ENCODE measurements around the gene RSPRY1. TPM values are rescaled to one million over a fixed set of nuclear protein-coding genes. Genes with fewer than 3 reads are reported as not detected.
"Not testable (repeated sequence)": the region's sequence is repeated elsewhere in the genome, so short reads cannot be mapped to it uniquely, and the experiment has no call there.

Gene RSPRY1
- total and polyA plus RNA-seq, 2 experiments from 2014 or later, result 39.1 to 42.7 TPM

DNA sequence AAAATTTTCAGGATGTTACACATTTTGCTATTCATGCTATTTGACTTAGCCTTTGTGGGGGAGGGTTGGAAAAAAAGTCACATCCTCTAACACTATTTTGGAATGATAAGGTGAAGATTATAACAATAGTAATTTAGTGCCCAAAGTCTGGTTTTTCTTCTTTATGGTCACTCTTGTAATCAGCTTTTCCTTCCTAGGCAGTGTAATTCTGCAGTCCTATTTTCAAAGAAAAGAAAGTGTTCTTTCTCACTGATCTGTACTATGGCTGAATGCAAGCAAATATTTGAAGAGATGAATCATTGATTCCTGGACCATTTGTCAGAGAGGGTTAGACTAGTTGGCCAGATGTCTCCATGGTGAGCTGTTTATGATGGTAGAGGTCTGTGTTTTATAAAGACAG is 8.4 kb downstream of the RSPRY1 start:
- Histone ChIP-seq H2AFZ (0 out of 2 replicates have a peak overlapping the region, but pooled peaks have one; percentile 11), H3K27me3 (replicated peaks; ENCODE audit: insufficient read depth) (no peaks in the 10 kb centered on the region), H3K9me2 (ENCODE audit: insufficient read depth) (no peaks in the 10 kb centered on the region), H3K27ac (peak overlapping the region; percentile 88), H3K4me3 (peak overlapping the region; percentile 62), H3K36me3 (ENCODE audit: low read depth) (no peaks in the 10 kb centered on the region), H3K4me2 (ENCODE audit: unreplicated experiment) (peak overlapping the region; percentile 87), H4K20me1 (ENCODE audit: insufficient read depth) (no peaks in the 10 kb centered on the region), H3K9me3 (ENCODE audit: low read depth) (no peaks in the 10 kb centered on the region), H3F3A (ENCODE audit: insufficient read depth) (peaks cover 50% of the 10 kb centered on the region), H3K9ac (peak overlapping the region; percentile 60), H3K79me2 (ENCODE audit: insufficient read depth) (peaks cover 93% of the 10 kb centered on the region), H3K4me1 (ENCODE audit: insufficient read depth) (peaks cover 70% of the 10 kb centered on the region)
- in situ Hi-C loops (cut with MboI), result no loop called here
- no peak for TF ChIP-seq EZH2phosphoT487 (IDR thresholded peaks at IDR 0.05; ENCODE audit: insufficient read depth, low read depth)
- no peak for TF ChIP-seq EZH2 (IDR thresholded peaks at IDR 0.05; ENCODE audit: insufficient read depth, poor library complexity, severe bottlenecking)
- peak; percentile 94 for DNase-seq

DNA sequence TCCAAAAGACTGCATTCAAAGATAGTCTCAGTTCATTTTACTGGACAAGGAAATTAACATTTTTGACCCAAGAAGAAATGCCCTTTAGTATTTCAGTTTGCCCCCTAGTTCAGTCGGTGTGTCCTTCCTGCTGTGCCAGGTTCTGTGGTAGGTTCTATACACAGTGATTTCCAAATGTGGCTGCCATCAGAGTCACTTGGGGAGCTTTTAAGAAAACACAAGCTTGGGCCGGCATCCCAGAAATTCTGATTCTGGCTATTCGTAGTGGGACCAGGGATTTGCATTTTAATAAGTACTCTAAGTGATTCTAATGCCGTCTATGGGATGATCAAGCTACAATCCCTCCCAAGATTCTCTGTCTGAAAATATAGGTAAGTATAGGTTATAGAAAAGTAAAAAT is 10.2 kb downstream of the RSPRY1 start:
- H2AFZ ChIP-seq, result no peak overlapping the region
- peaks cover 34% of the 10 kb centered on the region for H3F3A ChIP-seq (ENCODE audit: insufficient read depth)
- H3K27ac ChIP-seq, result no peak overlapping the region
- TF ChIP-seq EZH2 (IDR thresholded peaks at IDR 0.05; ENCODE audit: insufficient read depth, poor library complexity, severe bottlenecking) (no peak), EZH2phosphoT487 (IDR thresholded peaks at IDR 0.05; ENCODE audit: insufficient read depth, low read depth) (no peak)
- no peak overlapping the region for H3K4me3 ChIP-seq
- H3K9me3 ChIP-seq (ENCODE audit: low read depth), result no peaks in the 10 kb centered on the region
- no peaks in the 10 kb centered on the region for H3K27me3 ChIP-seq (replicated peaks; ENCODE audit: insufficient read depth)
- H3K9me2 ChIP-seq (ENCODE audit: insufficient read depth), result no peaks in the 10 kb centered on the region
- H3K36me3 ChIP-seq (ENCODE audit: low read depth), result no peaks in the 10 kb centered on the region
- H3K79me2 ChIP-seq (ENCODE audit: insufficient read depth), result peaks cover 78% of the 10 kb centered on the region
- H3K9ac ChIP-seq, result no peak overlapping the region
- no peaks in the 10 kb centered on the region for H4K20me1 ChIP-seq (ENCODE audit: insufficient read depth)
- peaks cover 56% of the 10 kb centered on the region for H3K4me1 ChIP-seq (ENCODE audit: insufficient read depth)
- in situ Hi-C loops (cut with MboI), result no loop called here
- peak overlapping the region; percentile 19 for H3K4me2 ChIP-seq (ENCODE audit: unreplicated experiment)
- 53 to 59% methylated on average over 4 of the region's 4 CpGs for WGBS, 2 experiments (ENCODE audit: low coverage in 1 of 2, low lambda C conversion rate in 2 of 2, missing lambda C conversion rate in 2 of 2)
- DNase-seq, result no peak

DNA sequence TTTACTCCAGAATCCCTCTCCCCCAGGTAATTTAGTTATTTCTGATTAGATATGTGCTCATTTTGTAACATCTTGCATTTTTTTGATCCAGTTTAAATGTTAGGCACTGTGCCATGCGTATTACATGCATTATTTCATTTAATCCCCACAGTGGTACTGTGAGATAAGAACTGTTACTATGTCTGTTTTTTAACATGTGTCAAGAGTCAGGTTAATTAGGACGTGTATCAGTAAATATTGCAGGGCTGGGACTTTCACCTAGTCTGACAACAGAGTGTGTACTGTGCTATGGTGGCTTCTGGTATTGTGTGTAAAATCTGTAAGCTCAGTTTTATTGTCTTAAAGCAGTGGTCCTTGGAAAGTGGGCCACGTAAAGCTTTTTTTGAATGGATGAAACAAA is 10.6 kb downstream of the RSPRY1 start:
- Histone ChIP-seq H3K9me3 (ENCODE audit: low read depth) (no peaks in the 10 kb centered on the region), H4K20me1 (ENCODE audit: insufficient read depth) (no peaks in the 10 kb centered on the region), H3K79me2 (ENCODE audit: insufficient read depth) (peaks cover 76% of the 10 kb centered on the region), H3K27me3 (replicated peaks; ENCODE audit: insufficient read depth) (no peaks in the 10 kb centered on the region), H2AFZ (no peak overlapping the region), H3F3A (ENCODE audit: insufficient read depth) (peaks cover 31% of the 10 kb centered on the region), H3K9ac (0 out of 2 replicates have a peak overlapping the region, but pooled peaks have one; percentile 1), H3K36me3 (ENCODE audit: low read depth) (no peaks in the 10 kb centered on the region), H3K4me2 (ENCODE audit: unreplicated experiment) (peak overlapping the region; percentile 19), H3K9me2 (ENCODE audit: insufficient read depth) (no peaks in the 10 kb centered on the region), H3K27ac (0 out of 2 replicates have a peak overlapping the region, but pooled peaks have one; percentile 1), H3K4me1 (ENCODE audit: insufficient read depth) (peaks cover 51% of the 10 kb centered on the region), H3K4me3 (no peak overlapping the region)
- in situ Hi-C loops (cut with MboI), result no loop called here
- 66 to 71% methylated on average over 3 of the region's 3 CpGs for WGBS, 2 experiments (ENCODE audit: low coverage in 1 of 2, low lambda C conversion rate in 2 of 2, missing lambda C conversion rate in 2 of 2)
- DNase-seq, result no peak
- TF ChIP-seq EZH2phosphoT487 (IDR thresholded peaks at IDR 0.05; ENCODE audit: insufficient read depth, low read depth), result no peak

DNA sequence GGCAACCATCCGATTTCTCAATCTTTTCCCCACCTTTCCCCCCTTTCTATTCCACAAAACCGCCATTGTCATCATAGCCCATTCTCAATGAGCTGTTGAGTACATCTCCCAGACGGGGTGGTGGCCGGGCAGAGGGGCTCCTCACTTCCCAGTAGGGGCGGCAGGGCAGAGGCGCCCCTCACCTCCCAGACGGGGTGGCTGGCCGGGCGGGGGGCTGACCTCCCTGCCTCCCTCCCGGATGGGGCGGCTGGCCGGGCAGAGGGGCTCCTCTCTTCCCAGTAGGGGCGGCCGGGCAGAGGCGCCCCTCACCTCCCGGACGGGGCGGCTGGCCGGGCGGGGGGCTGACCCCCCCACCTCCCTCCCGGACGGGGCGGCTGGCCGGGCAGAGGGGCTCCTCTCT is 14.2 kb downstream of the RSPRY1 start:
- H4K20me1 ChIP-seq (ENCODE audit: insufficient read depth); DNase-seq; H3K4me3 ChIP-seq; H3K27me3 ChIP-seq (replicated peaks; ENCODE audit: insufficient read depth); H3K9me3 ChIP-seq (ENCODE audit: low read depth); H2AFZ ChIP-seq; H3K36me3 ChIP-seq (ENCODE audit: low read depth); H3K4me2 ChIP-seq (ENCODE audit: unreplicated experiment); H3K9me2 ChIP-seq (ENCODE audit: insufficient read depth); H3K9ac ChIP-seq; H3K27ac ChIP-seq; in situ Hi-C loops (cut with MboI): not testable (repeated sequence)
- Histone ChIP-seq H3K79me2 (ENCODE audit: insufficient read depth) (peaks cover 82% of the 10 kb centered on the region), H3K4me1 (ENCODE audit: insufficient read depth) (peaks cover 26% of the 10 kb centered on the region), H3F3A (ENCODE audit: insufficient read depth) (peaks cover 11% of the 10 kb centered on the region; the same call in 1 of the 2 replicates)
- WGBS, 2 experiments (ENCODE audit: low coverage in 1 of 2, low lambda C conversion rate in 2 of 2, missing lambda C conversion rate in 2 of 2), result 80 to 90% methylated on average over 2 to 11 of the region's 24 CpGs

DNA sequence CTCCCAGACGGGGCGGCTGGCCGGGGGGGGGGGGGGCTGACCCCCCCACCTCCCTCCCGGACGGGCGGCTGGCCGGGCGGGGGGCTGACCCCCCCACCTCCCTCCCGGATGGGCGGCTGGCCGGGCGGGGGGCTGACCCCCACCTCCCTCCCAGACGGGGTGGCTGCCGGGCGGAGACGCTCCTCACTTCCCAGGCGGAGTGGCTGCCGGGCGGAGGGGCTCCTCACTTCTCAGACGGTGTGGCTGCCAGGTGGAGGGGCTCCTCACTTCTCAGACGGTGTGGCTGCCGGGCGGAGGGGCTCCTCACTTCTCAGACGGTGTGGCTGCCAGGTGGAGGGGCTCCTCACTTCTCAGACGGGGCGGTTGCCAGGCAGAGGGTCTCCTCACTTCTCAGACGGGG is 14.8 kb downstream of the RSPRY1 start:
- DNase-seq; H3K9me2 ChIP-seq (ENCODE audit: insufficient read depth); H2AFZ ChIP-seq; H4K20me1 ChIP-seq (ENCODE audit: insufficient read depth); H3K4me3 ChIP-seq; H3K27ac ChIP-seq; H3K27me3 ChIP-seq (replicated peaks; ENCODE audit: insufficient read depth); in situ Hi-C loops (cut with MboI); H3K9me3 ChIP-seq (ENCODE audit: low read depth); H3K9ac ChIP-seq; H3K4me2 ChIP-seq (ENCODE audit: unreplicated experiment): not testable (repeated sequence)
- H3K4me1 ChIP-seq (ENCODE audit: insufficient read depth), result peaks cover 24% of the 10 kb centered on the region
- peaks cover 13% of the 10 kb centered on the region for H3K36me3 ChIP-seq (ENCODE audit: low read depth)
- 84% methylated on average over 21 of the region's 27 CpGs; no CpG with 5 or more reads in 1 of the 2 experiments for whole genome bisulfite sequencing, 2 experiments (ENCODE audit: low coverage in 1 of 2, low lambda C conversion rate in 2 of 2, missing lambda C conversion rate in 2 of 2)
- H3F3A ChIP-seq (ENCODE audit: insufficient read depth), result peaks cover 11% of the 10 kb centered on the region; the same call in 1 of the 2 replicates
- peaks cover 82% of the 10 kb centered on the region for H3K79me2 ChIP-seq (ENCODE audit: insufficient read depth)

Measured in GM23248 (cell line).